ENCODE results near the gene IP6K1.

IP6K1 gene

GRCh38 chr3:49769286-49769915 is 16.9 kb downstream of the IP6K1 start:
- Histone ChIP-seq H3K27ac (ENCODE audit: low read length) (no peak overlapping the region), H3K9me3 (ENCODE audit: insufficient read depth, low read length, severe bottlenecking) (no peaks in the 10 kb centered on the region), H2AFZ (ENCODE audit: low read depth, low read length) (no peak overlapping the region), H3K4me3 (ENCODE audit: low read depth in 1 of 2, low read length in 2 of 2) (no peak overlapping the region), H3K27me3 (ENCODE audit: insufficient read depth, low read length, poor library complexity) (no peaks in the 10 kb centered on the region), H3K4me2 (ENCODE audit: insufficient read depth, low read length) (no peak overlapping the region), H3K9ac (ENCODE audit: low read depth, low read length) (no peak overlapping the region), H3K79me2 (ENCODE audit: insufficient read depth, low read length) (peaks cover 95% of the 10 kb centered on the region), H4K20me1 (ENCODE audit: insufficient read depth, low read length) (peaks cover 33% of the 10 kb centered on the region), H3K36me3 (ENCODE audit: insufficient read depth, low read length) (peaks cover 24% of the 10 kb centered on the region), H3K4me1 (ENCODE audit: insufficient read depth, low read length) (no peaks in the 10 kb centered on the region)
- DNase-seq: no peak
- TF ChIP-seq EZH2 (IDR thresholded peaks at IDR 0.05; ENCODE audit: borderline replicate concordance, low read depth, low read length, severe bottlenecking): no peak
- TF ChIP-seq, protein P1, sequence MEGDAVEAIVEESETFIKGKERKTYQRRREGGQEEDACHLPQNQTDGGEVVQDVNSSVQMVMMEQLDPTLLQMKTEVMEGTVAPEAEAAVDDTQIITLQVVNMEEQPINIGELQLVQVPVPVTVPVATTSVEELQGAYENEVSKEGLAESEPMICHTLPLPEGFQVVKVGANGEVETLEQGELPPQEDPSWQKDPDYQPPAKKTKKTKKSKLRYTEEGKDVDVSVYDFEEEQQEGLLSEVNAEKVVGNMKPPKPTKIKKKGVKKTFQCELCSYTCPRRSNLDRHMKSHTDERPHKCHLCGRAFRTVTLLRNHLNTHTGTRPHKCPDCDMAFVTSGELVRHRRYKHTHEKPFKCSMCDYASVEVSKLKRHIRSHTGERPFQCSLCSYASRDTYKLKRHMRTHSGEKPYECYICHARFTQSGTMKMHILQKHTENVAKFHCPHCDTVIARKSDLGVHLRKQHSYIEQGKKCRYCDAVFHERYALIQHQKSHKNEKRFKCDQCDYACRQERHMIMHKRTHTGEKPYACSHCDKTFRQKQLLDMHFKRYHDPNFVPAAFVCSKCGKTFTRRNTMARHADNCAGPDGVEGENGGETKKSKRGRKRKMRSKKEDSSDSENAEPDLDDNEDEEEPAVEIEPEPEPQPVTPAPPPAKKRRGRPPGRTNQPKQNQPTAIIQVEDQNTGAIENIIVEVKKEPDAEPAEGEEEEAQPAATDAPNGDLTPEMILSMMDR (IDR thresholded peaks at IDR 0.05; ENCODE audit: borderline replicate concordance, extremely low read depth, low read length, poor library complexity, severe bottlenecking): no peak
- no peak for ATAC-seq (ENCODE audit: insufficient read depth, low read depth)

GRCh38 chr3:49763981-49764380 is 22.4 kb downstream of the IP6K1 start:
- H3K4me1 ChIP-seq (ENCODE audit: insufficient read depth, low read length): no peaks in the 10 kb centered on the region
- H4K20me1 ChIP-seq (ENCODE audit: insufficient read depth, low read length): peaks cover 27% of the 10 kb centered on the region
- no peaks in the 10 kb centered on the region for H3K27me3 ChIP-seq (ENCODE audit: insufficient read depth, low read length, poor library complexity)
- no peak overlapping the region for H3K9ac ChIP-seq (ENCODE audit: low read depth, low read length)
- TF ChIP-seq EZH2 (IDR thresholded peaks at IDR 0.05; ENCODE audit: borderline replicate concordance, low read depth, low read length, severe bottlenecking): no peak
- TF ChIP-seq, protein P1 (IDR thresholded peaks at IDR 0.05; ENCODE audit: borderline replicate concordance, extremely low read depth, low read length, poor library complexity, severe bottlenecking): no peak
- no peak overlapping the region for H2AFZ ChIP-seq (ENCODE audit: low read depth, low read length)
- no peak for DNase-seq
- ATAC-seq (ENCODE audit: insufficient read depth, low read depth): no peak
- H3K4me3 ChIP-seq (ENCODE audit: low read depth in 1 of 2, low read length in 2 of 2): no peak overlapping the region
- H3K9me3 ChIP-seq (ENCODE audit: insufficient read depth, low read length, severe bottlenecking): no peaks in the 10 kb centered on the region
- H3K4me2 ChIP-seq (ENCODE audit: insufficient read depth, low read length): no peak overlapping the region
- peaks cover 12% of the 10 kb centered on the region for H3K36me3 ChIP-seq (ENCODE audit: insufficient read depth, low read length)
- peaks cover 89% of the 10 kb centered on the region for H3K79me2 ChIP-seq (ENCODE audit: insufficient read depth, low read length)
- no peak overlapping the region for H3K27ac ChIP-seq (ENCODE audit: low read length)

- H3K27ac ChIP-seq (ENCODE audit: low read length): no peak overlapping the region
- H3K4me2 ChIP-seq (ENCODE audit: insufficient read depth, low read length): no peak overlapping the region
- no peaks in the 10 kb centered on the region for H3K27me3 ChIP-seq (ENCODE audit: insufficient read depth, low read length, poor library complexity)
- H3K9me3 ChIP-seq (ENCODE audit: insufficient read depth, low read length, severe bottlenecking): no peaks in the 10 kb centered on the region
- H4K20me1 ChIP-seq (ENCODE audit: insufficient read depth, low read length): peaks cover 32% of the 10 kb centered on the region
- DNase-seq (no peak), ATAC-seq (ENCODE audit: insufficient read depth, low read depth) (no peak)
- no peak overlapping the region for H3K9ac ChIP-seq (ENCODE audit: low read depth, low read length)
- no peaks in the 10 kb centered on the region for H3K4me1 ChIP-seq (ENCODE audit: insufficient read depth, low read length)
- peaks cover 12% of the 10 kb centered on the region for H3K36me3 ChIP-seq (ENCODE audit: insufficient read depth, low read length)
- H3K79me2 ChIP-seq (ENCODE audit: insufficient read depth, low read length): peaks cover 89% of the 10 kb centered on the region
- no peak overlapping the region for H2AFZ ChIP-seq (ENCODE audit: low read depth, low read length)
- no peak overlapping the region for H3K4me3 ChIP-seq (ENCODE audit: low read depth in 1 of 2, low read length in 2 of 2)
- TF ChIP-seq, protein P1 (IDR thresholded peaks at IDR 0.05; ENCODE audit: borderline replicate concordance, extremely low read depth, low read length, poor library complexity, severe bottlenecking): no peak
- TF ChIP-seq EZH2 (IDR thresholded peaks at IDR 0.05; ENCODE audit: borderline replicate concordance, low read depth, low read length, severe bottlenecking): no peak
Measured at GRCh38 chr3:49761661-49762060, 24.7 kb downstream of the IP6K1 start.
